Nephron (organoid): ENCODE measurements around the gene ELOVL5.
A peak's percentile ranks its signal among the peaks of the same experiment; 100 is the strongest.

Source experiments
- H3K27ac Mint-ChIP-seq, 3 experiments: 2 replicates each; pipeline ENCODE4 v1.8.0; 2020; ENCODE audit warnings: mixed read lengths in 3 of 3, mild to moderate bottlenecking in 2 of 3, moderate library complexity in 1 of 3
- H3K27me3 Mint-ChIP-seq: 2 replicates; pipeline ENCODE4 v1.8.0; 2021; ENCODE audit warnings: low read depth, mild to moderate bottlenecking, moderate library complexity, mixed read lengths
- H3K36me3 Mint-ChIP-seq: 2 replicates; pipeline ENCODE4 v1.8.0; 2020; ENCODE audit warnings: low read depth, mixed read lengths
- H3K4me1 Mint-ChIP-seq: 2 replicates; pipeline ENCODE4 v1.8.0; 2020; ENCODE audit warnings: mixed read lengths
- H3K4me3 Mint-ChIP-seq, 3 experiments: 2 replicates each; pipeline ENCODE4 v1.8.0; 2020; ENCODE audit warnings: mild to moderate bottlenecking in 3 of 3, mixed read lengths in 3 of 3, moderate library complexity in 2 of 3
- H3K9me3 Mint-ChIP-seq: 2 replicates; pipeline ENCODE4 v1.8.0; 2020; ENCODE audit warnings: mixed read lengths
- TF ChIP-seq, protein P1 (sequence below), 3 experiments: fragments of 200-600 bp; sonication (generic); IDR thresholded peaks; one replicate each; pipeline ENCODE4 v1.5.0; 2021; ENCODE audit warnings: antibody characterized with exemption in 3 of 3; ENCODE audit not compliant: unreplicated experiment in 3 of 3

ELOVL5 gene

DNA sequence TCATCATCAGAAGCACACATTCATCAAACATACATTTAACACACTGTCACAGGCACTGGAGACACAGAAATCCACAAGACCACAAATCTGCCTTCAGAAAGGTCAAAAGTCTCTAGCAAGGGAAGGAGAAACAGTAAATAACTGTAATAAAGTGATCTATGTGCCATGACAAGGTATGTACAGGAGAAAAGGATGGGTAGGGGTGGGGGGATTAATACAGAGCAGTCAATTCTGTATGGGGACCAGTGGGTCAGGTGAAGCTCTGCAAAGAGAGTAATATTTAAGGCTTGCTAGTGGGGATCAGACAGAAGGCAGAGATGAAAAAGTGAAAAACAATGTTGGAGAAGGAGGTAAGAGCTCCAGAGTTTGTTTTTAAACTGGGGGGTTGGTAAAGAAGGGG lies 32.6 kb downstream of the ELOVL5 start:
- Mint-ChIP-seq H3K9me3 (no peaks in the 10 kb centered on the region), H3K4me3 (no peak overlapping the region), H3K4me1 (peaks cover 35% of the 10 kb centered on the region), H3K27me3 (no peaks in the 10 kb centered on the region), H3K36me3 (peaks cover 6% of the 10 kb centered on the region), H3K27ac (peak overlapping the region in 1 of 3 experiments; percentile 5)
- TF ChIP-seq, protein P1, sequence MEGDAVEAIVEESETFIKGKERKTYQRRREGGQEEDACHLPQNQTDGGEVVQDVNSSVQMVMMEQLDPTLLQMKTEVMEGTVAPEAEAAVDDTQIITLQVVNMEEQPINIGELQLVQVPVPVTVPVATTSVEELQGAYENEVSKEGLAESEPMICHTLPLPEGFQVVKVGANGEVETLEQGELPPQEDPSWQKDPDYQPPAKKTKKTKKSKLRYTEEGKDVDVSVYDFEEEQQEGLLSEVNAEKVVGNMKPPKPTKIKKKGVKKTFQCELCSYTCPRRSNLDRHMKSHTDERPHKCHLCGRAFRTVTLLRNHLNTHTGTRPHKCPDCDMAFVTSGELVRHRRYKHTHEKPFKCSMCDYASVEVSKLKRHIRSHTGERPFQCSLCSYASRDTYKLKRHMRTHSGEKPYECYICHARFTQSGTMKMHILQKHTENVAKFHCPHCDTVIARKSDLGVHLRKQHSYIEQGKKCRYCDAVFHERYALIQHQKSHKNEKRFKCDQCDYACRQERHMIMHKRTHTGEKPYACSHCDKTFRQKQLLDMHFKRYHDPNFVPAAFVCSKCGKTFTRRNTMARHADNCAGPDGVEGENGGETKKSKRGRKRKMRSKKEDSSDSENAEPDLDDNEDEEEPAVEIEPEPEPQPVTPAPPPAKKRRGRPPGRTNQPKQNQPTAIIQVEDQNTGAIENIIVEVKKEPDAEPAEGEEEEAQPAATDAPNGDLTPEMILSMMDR (IDR thresholded peaks at IDR 0.05; ENCODE audit: unreplicated experiment in 3 of 3): no peak

DNA sequence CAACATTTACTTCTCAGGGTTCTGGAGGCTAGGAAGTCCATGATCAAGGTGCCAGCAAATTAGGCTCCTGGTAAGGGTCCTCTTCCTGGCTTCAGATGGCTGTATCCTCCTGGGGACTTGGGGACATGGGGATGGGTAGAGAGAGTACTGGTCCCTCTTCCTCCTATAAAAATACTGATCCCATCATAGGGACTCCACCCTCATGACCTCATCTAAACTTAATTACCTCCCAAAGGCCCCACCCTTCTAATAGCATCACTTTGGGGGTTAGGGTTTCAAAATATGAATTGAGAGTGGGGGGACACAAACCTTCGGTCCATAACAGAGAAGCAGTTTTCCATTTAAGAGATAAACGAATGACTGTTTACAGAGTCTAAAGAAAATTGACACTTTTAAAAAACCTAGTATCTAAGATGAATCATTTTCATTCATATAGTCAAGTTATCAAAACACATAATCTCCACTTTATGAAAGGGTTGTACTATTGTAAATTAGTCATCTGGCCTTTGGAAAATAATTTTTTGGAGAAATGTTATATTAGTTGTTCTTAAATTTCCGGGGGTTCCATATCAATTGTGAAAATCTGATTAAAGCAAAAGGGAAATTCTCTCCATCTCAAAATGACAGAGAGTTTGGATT lies 33.5 kb downstream of the ELOVL5 start:
- TF ChIP-seq, protein P1 (IDR thresholded peaks at IDR 0.05; ENCODE audit: unreplicated experiment in 3 of 3): no peak
- peaks cover 36% of the 10 kb centered on the region for H3K4me1 Mint-ChIP-seq
- no peaks in the 10 kb centered on the region for H3K9me3 Mint-ChIP-seq
- no peak overlapping the region for H3K4me3 Mint-ChIP-seq
- peak overlapping the region in 1 of 3 experiments; percentile 21 for H3K27ac Mint-ChIP-seq
- H3K36me3 Mint-ChIP-seq: peaks cover 11% of the 10 kb centered on the region
- H3K27me3 Mint-ChIP-seq: no peaks in the 10 kb centered on the region

DNA sequence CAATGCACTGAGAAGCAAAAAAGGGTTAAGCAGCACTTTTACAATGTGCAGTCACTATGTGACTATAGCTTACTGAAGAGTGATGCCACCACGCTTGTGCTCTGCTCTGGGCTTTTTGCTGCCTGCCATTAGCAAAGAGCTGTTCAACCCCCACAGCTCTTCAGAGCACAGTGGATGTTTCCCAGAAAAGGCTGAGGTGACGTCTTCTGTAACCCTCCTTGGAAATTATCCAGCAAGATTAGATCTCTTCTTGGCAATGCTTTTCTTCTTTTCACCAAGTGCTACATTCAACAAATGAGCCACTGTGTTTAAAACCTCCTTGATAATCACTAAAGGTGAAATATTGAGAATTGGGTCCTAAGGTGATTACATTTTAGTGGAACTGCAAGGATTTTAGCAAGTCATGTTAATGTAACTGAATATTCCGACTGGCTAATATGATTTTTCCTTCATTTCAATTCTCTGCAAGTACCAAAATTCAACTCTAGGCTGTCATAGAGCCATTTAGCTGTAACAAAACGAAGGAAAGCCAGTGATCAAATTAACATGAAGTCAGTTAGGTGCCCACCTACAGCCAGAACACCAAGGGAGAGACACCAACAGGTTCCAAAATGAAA lies 34.9 kb downstream of the ELOVL5 start:
- no peaks in the 10 kb centered on the region for H3K27me3 Mint-ChIP-seq
- TF ChIP-seq, protein P1 (IDR thresholded peaks at IDR 0.05; ENCODE audit: unreplicated experiment in 3 of 3): no peak

DNA sequence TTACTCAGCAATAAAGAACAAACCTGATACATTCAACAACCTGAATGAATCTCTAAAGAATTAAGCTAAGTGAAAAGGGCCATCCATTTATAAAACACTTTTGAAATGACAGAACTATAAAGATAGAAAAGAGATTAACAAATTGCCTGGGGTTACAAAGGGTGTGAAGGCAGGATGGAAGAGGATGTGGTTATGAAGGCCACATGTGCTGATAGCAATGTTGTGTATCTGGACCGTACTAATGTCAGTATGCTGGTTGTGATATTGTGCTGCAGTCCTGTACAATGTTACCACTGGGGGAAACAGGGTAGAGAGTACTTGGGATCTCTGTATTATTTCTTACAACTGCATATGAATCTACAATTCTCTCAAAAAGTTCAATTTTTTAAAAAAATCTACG lies 36.4 kb downstream of the ELOVL5 start:
- Mint-ChIP-seq H3K27ac (no peak overlapping the region), H3K27me3 (no peaks in the 10 kb centered on the region), H3K4me1 (peaks cover 47% of the 10 kb centered on the region), H3K9me3 (no peaks in the 10 kb centered on the region), H3K4me3 (no peak overlapping the region), H3K36me3 (peaks cover 15% of the 10 kb centered on the region)
- TF ChIP-seq, protein P1 (IDR thresholded peaks at IDR 0.05; ENCODE audit: unreplicated experiment in 3 of 3): no peak

More for the DNA sequence above, 34.9 kb downstream of the ELOVL5 start:
- Mint-ChIP-seq H3K9me3 (no peaks in the 10 kb centered on the region), H3K4me1 (peaks cover 44% of the 10 kb centered on the region), H3K4me3 (no peak overlapping the region), H3K36me3 (peaks cover 11% of the 10 kb centered on the region), H3K27ac (peak overlapping the region; percentile 12 to 31 (median 14))

DNA sequence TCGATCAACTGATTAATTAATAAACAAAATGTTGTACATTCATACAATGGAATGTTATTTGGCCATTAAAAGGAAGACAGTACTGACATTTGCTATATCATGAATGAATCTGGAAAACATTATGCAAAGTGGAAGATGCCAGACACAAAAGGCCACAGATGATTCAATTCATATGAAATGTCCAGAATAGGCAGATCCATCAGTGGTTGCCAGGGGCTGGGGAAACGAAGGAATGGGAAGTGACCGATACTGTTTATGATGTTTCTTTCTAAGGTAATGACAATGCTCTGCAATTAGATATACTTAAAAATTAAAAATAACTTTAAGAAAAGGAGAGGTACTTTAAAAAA lies 37.2 kb downstream of the ELOVL5 start:
- H3K27ac Mint-ChIP-seq: no peak overlapping the region
- H3K9me3 Mint-ChIP-seq: no peaks in the 10 kb centered on the region
- TF ChIP-seq, protein P1 (IDR thresholded peaks at IDR 0.05; ENCODE audit: unreplicated experiment in 3 of 3): no peak
- H3K27me3 Mint-ChIP-seq: no peaks in the 10 kb centered on the region
- no peak overlapping the region for H3K4me3 Mint-ChIP-seq
- peaks cover 18% of the 10 kb centered on the region for H3K36me3 Mint-ChIP-seq
- H3K4me1 Mint-ChIP-seq: peaks cover 47% of the 10 kb centered on the region
